ENCODE data around the gene CCDC88A. TPM values are rescaled to one million over a fixed set of nuclear protein-coding genes. Genes with fewer than 3 reads are reported as not detected.
"Not testable (repeated sequence)": the region's sequence is repeated elsewhere in the genome, so short reads cannot be mapped to it uniquely, and the experiment has no call there.

CCDC88A gene
- total and polyA plus RNA-seq, 7 donors, result 5.4 to 72.8 (median 33.8) TPM

GRCh38 chr2:55459279-55459678 lies 39.6 kb upstream of the CCDC88A start:
- DNase-seq, result no peak
- H3K4me1 ChIP-seq, result no peaks in the 10 kb centered on the region
- H3K4me3 ChIP-seq, result no peak overlapping the region
- no peaks in the 10 kb centered on the region for H3K9me3 ChIP-seq
- intact Hi-C loops (cut with DNase I), result no loop called here
- no peak for TF ChIP-seq CTCF (IDR thresholded peaks at IDR 0.05)
- no peak for TF ChIP-seq POLR2A (IDR thresholded peaks at IDR 0.05)
- no peak for TF ChIP-seq POLR2AphosphoS5 (IDR thresholded peaks at IDR 0.05)
- no peak for TF ChIP-seq EP300 (IDR thresholded peaks at IDR 0.05)
- H3K27me3 ChIP-seq, result no peaks in the 10 kb centered on the region
- WGBS, 2 donors, result 80% methylated on average over 3 of the region's 3 CpGs
- no peak overlapping the region for H3K27ac ChIP-seq
- no peaks in the 10 kb centered on the region for H3K36me3 ChIP-seq

GRCh38 chr2:55454121-55454520 lies 34.5 kb upstream of the CCDC88A start:
- H3K9me3 ChIP-seq, result no peaks in the 10 kb centered on the region
- no peaks in the 10 kb centered on the region for H3K36me3 ChIP-seq
- TF ChIP-seq EP300 (IDR thresholded peaks at IDR 0.05) (no peak), POLR2A (IDR thresholded peaks at IDR 0.05) (no peak), CTCF (IDR thresholded peaks at IDR 0.05) (no peak), POLR2AphosphoS5 (IDR thresholded peaks at IDR 0.05) (no peak)
- no peak overlapping the region for H3K4me3 ChIP-seq
- H3K4me1 ChIP-seq, result no peaks in the 10 kb centered on the region
- intact Hi-C loops (cut with DNase I), result no loop called here
- 94 to 95% methylated on average over 5 of the region's 5 CpGs for WGBS, 2 donors
- no peak for DNase-seq
- no peaks in the 10 kb centered on the region for H3K27me3 ChIP-seq
- H3K27ac ChIP-seq, result no peak overlapping the region

GRCh38 chr2:55452879-55453278 lies 33.2 kb upstream of the CCDC88A start:
- no peak overlapping the region for H3K27ac ChIP-seq
- no peak for TF ChIP-seq POLR2A (IDR thresholded peaks at IDR 0.05)
- no peak for TF ChIP-seq EP300 (IDR thresholded peaks at IDR 0.05)
- no peak for TF ChIP-seq CTCF (IDR thresholded peaks at IDR 0.05)
- TF ChIP-seq POLR2AphosphoS5 (IDR thresholded peaks at IDR 0.05), result no peak

GRCh38 chr2:55451699-55452098 lies 32.0 kb upstream of the CCDC88A start:
- no peaks in the 10 kb centered on the region for H3K9me3 ChIP-seq
- no peaks in the 10 kb centered on the region for H3K4me1 ChIP-seq
- TF ChIP-seq EP300 (IDR thresholded peaks at IDR 0.05) (no peak), POLR2AphosphoS5 (IDR thresholded peaks at IDR 0.05) (no peak), POLR2A (IDR thresholded peaks at IDR 0.05) (no peak), CTCF (IDR thresholded peaks at IDR 0.05) (no peak)
- no peaks in the 10 kb centered on the region for H3K36me3 ChIP-seq
- 62 to 75% methylated on average over 2 of the region's 2 CpGs for WGBS, 2 donors
- no peak overlapping the region for H3K27ac ChIP-seq
- no peak overlapping the region for H3K4me3 ChIP-seq
- intact Hi-C loops (cut with DNase I), result no loop called here
- H3K27me3 ChIP-seq, result no peaks in the 10 kb centered on the region
- no peak for DNase-seq

More at GRCh38 chr2:55452879-55453278, 33.2 kb upstream of the CCDC88A start:
- no peaks in the 10 kb centered on the region for H3K36me3 ChIP-seq
- 58 to 77% methylated on average over 2 of the region's 2 CpGs for WGBS, 2 donors
- H3K27me3 ChIP-seq, result no peaks in the 10 kb centered on the region
- no peak for DNase-seq
- intact Hi-C loops (cut with DNase I), result no loop called here
- H3K9me3 ChIP-seq, result no peaks in the 10 kb centered on the region
- H3K4me1 ChIP-seq, result no peaks in the 10 kb centered on the region
- H3K4me3 ChIP-seq, result no peak overlapping the region

GRCh38 chr2:55450014-55450413 lies 30.4 kb upstream of the CCDC88A start:
- H3K4me1 ChIP-seq; H3K9me3 ChIP-seq; H3K36me3 ChIP-seq; intact Hi-C loops (cut with DNase I); H3K27ac ChIP-seq; H3K4me3 ChIP-seq; H3K27me3 ChIP-seq; DNase-seq: not testable (repeated sequence)
- 97 to 99% methylated on average over 3 of the region's 3 CpGs for WGBS, 2 donors

GRCh38 chr2:55442045-55442760 lies 22.5 kb upstream of the CCDC88A start:
- 87 to 88% methylated on average over 29 of the region's 29 CpGs for WGBS, 2 donors
- DNase-seq; intact Hi-C loops (cut with DNase I); H3K27me3 ChIP-seq; H3K36me3 ChIP-seq; H3K9me3 ChIP-seq; H3K4me3 ChIP-seq; H3K4me1 ChIP-seq; H3K27ac ChIP-seq: not testable (repeated sequence)
